ENCODE results near the gene TNFRSF4. TPM values are rescaled to one million over a fixed set of nuclear protein-coding genes. Genes with fewer than 3 reads are reported as not detected.
"Not testable (repeated sequence)": the region's sequence is repeated elsewhere in the genome, so short reads cannot be mapped to it uniquely, and the experiment has no call there.

The TNFRSF4 gene
- total RNA-seq, 1 experiment from 2014 or later = 0.37 TPM

GRCh38 chr1:1196431-1197187 is 17.3 kb downstream of the TNFRSF4 start:
- H3K4me2 ChIP-seq (ENCODE audit: low read length) = no peak overlapping the region
- peaks cover 0 to 5% of the 10 kb centered on the region in 2 experiments; a peak in 1 of 4 replicates for H3K4me1 ChIP-seq (ENCODE audit: control insufficient read depth in 1 of 2, insufficient read depth in 2 of 2, low read length in 2 of 2)
- H3K9me2 ChIP-seq (ENCODE audit: insufficient read depth) = no peaks in the 10 kb centered on the region
- no peak overlapping the region for H3K27ac ChIP-seq (ENCODE audit: low read depth, low read length)
- no TSS peak for BruUV-seq (replicated peaks)
- no peaks in the 10 kb centered on the region for H3K79me2 ChIP-seq (ENCODE audit: insufficient read depth, low read length)
- POLR2A ChIA-PET = no interaction called here
- no peaks in the 10 kb centered on the region for H4K20me1 ChIP-seq (ENCODE audit: insufficient read depth)
- no peak for DNase-seq (ENCODE audit: low read depth, low spot score)
- no peak overlapping the region for H2AFZ ChIP-seq (ENCODE audit: low read depth, low read length, poor library complexity, severe bottlenecking)
- H3K4me3 ChIP-seq (replicated peaks in 1 of 2; ENCODE audit: low read depth in 1 of 2, low read length in 2 of 2) = no peak overlapping the region
- CTCF ChIA-PET = no interaction called here
- no peak for ATAC-seq
- intact Hi-C loops (cut with micrococcal nuclease) = no loop called here
- no peak overlapping the region for H3K9ac ChIP-seq (ENCODE audit: low read length)
- RAD21 ChIA-PET (ENCODE audit: low non-redundant PET in 1 of 2, low total read pairs in 2 of 2, uncharacterized antibody in 2 of 2, unreplicated experiment in 2 of 2) = no interaction called here
- peaks cover 0 to 5% of the 10 kb centered on the region in 2 experiments; a peak in 1 of 4 replicates for H3K9me3 ChIP-seq (ENCODE audit: control insufficient read depth in 1 of 2, insufficient read depth in 1 of 2, low read depth in 1 of 2, low read length in 2 of 2)
- H3K36me3 ChIP-seq (ENCODE audit: control insufficient read depth in 1 of 2, insufficient read depth in 2 of 2, low read length in 2 of 2) = no peaks in the 10 kb centered on the region
- TF ChIP-seq ELF1 (IDR thresholded peaks at IDR 0.05; ENCODE audit: borderline replicate concordance, low read depth) (no peak), CTCF (IDR thresholded peaks at IDR 0.05 in 2 of 3, conservative IDR thresholded peaks at IDR 0.05 in 1 of 3; ENCODE audit: borderline replicate concordance in 1 of 3, insufficient read depth in 1 of 3, low read depth in 2 of 3, low read length in 2 of 3) (no peak), SP1 (IDR thresholded peaks at IDR 0.05; ENCODE audit: low read depth) (no peak), CEBPB (IDR thresholded peaks at IDR 0.05; ENCODE audit: low read depth) (no peak), ZFX (IDR thresholded peaks at IDR 0.05) (no peak), POLR2A (IDR thresholded peaks at IDR 0.05; ENCODE audit: borderline replicate concordance, extremely low read depth, insufficient read depth, insufficient read length) (no peak), EZH2 (IDR thresholded peaks at IDR 0.05) (no peak), POLR2AphosphoS5 (IDR thresholded peaks at IDR 0.05; ENCODE audit: low read depth, low read length) (no peak), RAD21 (IDR thresholded peaks at IDR 0.05; ENCODE audit: low read depth) (no peak), TCF7L2 (IDR thresholded peaks at IDR 0.05; ENCODE audit: borderline replicate concordance, extremely low read depth, insufficient read depth, insufficient read length) (no peak), SRF (IDR thresholded peaks at IDR 0.05; ENCODE audit: low read depth) (no peak)
- no peaks in the 10 kb centered on the region for H3K27me3 ChIP-seq (ENCODE audit: insufficient read depth, low read length)

DNA sequence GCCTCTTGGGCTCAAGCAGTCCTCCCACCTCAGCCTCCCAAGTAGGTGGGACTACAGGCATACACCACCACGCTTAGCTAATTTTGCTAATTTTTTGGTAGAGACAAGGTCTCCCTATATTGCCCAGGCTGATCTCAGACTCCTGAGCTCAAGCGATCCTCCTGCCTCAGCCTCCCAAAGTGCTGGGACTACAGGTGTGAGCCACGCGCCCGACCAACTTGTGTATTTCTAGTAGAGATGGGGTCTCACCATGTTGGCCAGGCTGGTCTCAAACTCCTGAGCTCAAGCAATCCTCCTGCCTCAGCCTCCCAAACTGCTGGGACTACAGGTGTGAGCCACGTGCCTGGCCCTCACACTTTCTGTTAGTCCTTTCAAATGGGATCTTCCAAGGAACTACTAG is 18.2 kb downstream of the TNFRSF4 start:
- intact Hi-C loops (cut with micrococcal nuclease) = not testable (repeated sequence)

More for the DNA sequence above, 18.2 kb downstream of the TNFRSF4 start:
- H2AFZ ChIP-seq (ENCODE audit: low read depth, low read length, poor library complexity, severe bottlenecking); H3K4me2 ChIP-seq (ENCODE audit: low read length); POLR2A ChIA-PET; H3K4me3 ChIP-seq (replicated peaks in 1 of 2; ENCODE audit: low read depth in 1 of 2, low read length in 2 of 2); H3K27ac ChIP-seq (ENCODE audit: low read depth, low read length); BruUV-seq (replicated peaks); H3K4me1 ChIP-seq (ENCODE audit: control insufficient read depth in 1 of 2, insufficient read depth in 2 of 2, low read length in 2 of 2); H3K9ac ChIP-seq (ENCODE audit: low read length); H4K20me1 ChIP-seq (ENCODE audit: insufficient read depth); H3K36me3 ChIP-seq (ENCODE audit: control insufficient read depth in 1 of 2, insufficient read depth in 2 of 2, low read length in 2 of 2); CTCF ChIA-PET; H3K9me2 ChIP-seq (ENCODE audit: insufficient read depth); RAD21 ChIA-PET (ENCODE audit: low non-redundant PET in 1 of 2, low total read pairs in 2 of 2, uncharacterized antibody in 2 of 2, unreplicated experiment in 2 of 2); ATAC-seq; DNase-seq (ENCODE audit: low read depth, low spot score); H3K27me3 ChIP-seq (ENCODE audit: insufficient read depth, low read length); H3K79me2 ChIP-seq (ENCODE audit: insufficient read depth, low read length): not testable (repeated sequence)
- peaks cover 0 to 11% of the 10 kb centered on the region in 2 experiments; a peak in 1 of 4 replicates for H3K9me3 ChIP-seq (ENCODE audit: control insufficient read depth in 1 of 2, insufficient read depth in 1 of 2, low read depth in 1 of 2, low read length in 2 of 2)

Data from HCT116 (cell line).